Smooth muscle cell (in vitro differentiated cells): ENCODE measurements around the gene TIMM44. TPM values are rescaled to one million over a fixed set of nuclear protein-coding genes. Genes with fewer than 3 reads are reported as not detected.

Experiments
- DNase-seq: peaks from one replicate; lab custom pipeline; 2025; ENCODE audit not compliant: unreplicated experiment; lab: John Stamatoyannopoulos, UW
- H2AFZ ChIP-seq: fragments of 200-600 bp; sonication (generic); 2 replicates; pipeline ENCODE4 v1.6.0; 2016; ENCODE audit warnings: antibody characterized with exemption, low read depth, mild to moderate bottlenecking
- H3F3A ChIP-seq: fragments of 200-600 bp; sonication (generic); 2 replicates; pipeline ENCODE4 v1.6.0; 2017; ENCODE audit warnings: antibody characterized with exemption, low read depth
- H3K27ac ChIP-seq: fragments of 200-600 bp; sonication (generic); 2 replicates; pipeline ENCODE4 v1.5.1; 2016; ENCODE audit warnings: low read depth, mild to moderate bottlenecking
- H3K27me3 ChIP-seq: fragments of 200-600 bp; sonication (generic); 2 replicates; pipeline ENCODE4 v1.6.1; 2016; ENCODE audit warnings: low read depth, mild to moderate bottlenecking
- H3K36me3 ChIP-seq: fragments of 200-600 bp; sonication (generic); 2 replicates; pipeline ENCODE4 v1.5.1; 2016; ENCODE audit warnings: low read depth
- H3K4me1 ChIP-seq: fragments of 200-600 bp; sonication (generic); 2 replicates; pipeline ENCODE4 v1.5.1; 2016; ENCODE audit warnings: low read depth
- H3K4me2 ChIP-seq: fragments of 200-600 bp; sonication (generic); 2 replicates; pipeline ENCODE4 v1.6.0; 2016; ENCODE audit warnings: mild to moderate bottlenecking
- H3K4me3 ChIP-seq: fragments of 200-600 bp; sonication (generic); 2 replicates; pipeline ENCODE4 v1.5.1; 2016; ENCODE audit warnings: mild to moderate bottlenecking
- H3K79me2 ChIP-seq: fragments of 200-600 bp; sonication (generic); 2 replicates; pipeline ENCODE4 v1.6.0; 2016; ENCODE audit warnings: low read depth, mild to moderate bottlenecking
- H3K9ac ChIP-seq: fragments of 200-600 bp; sonication (generic); 2 replicates; pipeline ENCODE4 v1.6.0; 2016; ENCODE audit warnings: low read depth
- H3K9me3 ChIP-seq: fragments of 200-600 bp; sonication (generic); replicated peaks from 2 replicates; pipeline ENCODE4 v1.5.1; 2016; ENCODE audit warnings: low read depth
- H4K20me1 ChIP-seq: fragments of 200-600 bp; sonication (generic); 2 replicates; pipeline ENCODE4 v1.6.0; 2016; ENCODE audit warnings: low read depth
- WGBS: methylation state at CpG from one replicate; pipeline ENCODE4 v1.1.7; 2016; ENCODE audit warnings: low lambda C conversion rate; 5-methylcytosine and 5-hydroxymethylcytosine counted together
- polyA plus RNA-seq: library from polyadenylated mRNA; unstranded; fragments of >200 nt; fragmentation: Nextera tagmentation; extraction: Ambion mirVana; gene quantifications from 2 replicates; pipeline ENCODE4 v1.2.1, GENCODE V29; 2016
- total RNA-seq: library from RNA; depleted of rRNA; stranded (reverse); fragments of >200 nt; gene quantifications from 2 replicates; pipeline ENCODE4 v1.2.3, GENCODE V29; 2014
- TF ChIP-seq, protein P1 (sequence below): fragments of 200-600 bp; sonication (generic); IDR thresholded peaks from 2 replicates; pipeline ENCODE4 v1.5.1; 2017; ENCODE audit warnings: borderline replicate concordance, mild to moderate bottlenecking, antibody characterized with exemption; ENCODE audit not compliant: insufficient read depth, poor library complexity, severe bottlenecking

TIMM44 gene
- total and polyA plus RNA-seq, 2 experiments from 2014 or later = 21.8 to 25.1 TPM

- WGBS = 91% methylated on average over 8 of the region's 8 CpGs
- Histone ChIP-seq H3K27ac (no peak overlapping the region), H3K36me3 (no peaks in the 10 kb centered on the region), H3K79me2 (no peaks in the 10 kb centered on the region), H3K9me3 (no peaks in the 10 kb centered on the region), H3K4me1 (no peaks in the 10 kb centered on the region), H4K20me1 (no peaks in the 10 kb centered on the region), H3K4me2 (no peak overlapping the region), H3F3A (no peaks in the 10 kb centered on the region), H2AFZ (no peak overlapping the region), H3K27me3 (no peaks in the 10 kb centered on the region), H3K9ac (no peak overlapping the region), H3K4me3 (no peak overlapping the region)
- no peak for DNase-seq
- TF ChIP-seq, protein P1, sequence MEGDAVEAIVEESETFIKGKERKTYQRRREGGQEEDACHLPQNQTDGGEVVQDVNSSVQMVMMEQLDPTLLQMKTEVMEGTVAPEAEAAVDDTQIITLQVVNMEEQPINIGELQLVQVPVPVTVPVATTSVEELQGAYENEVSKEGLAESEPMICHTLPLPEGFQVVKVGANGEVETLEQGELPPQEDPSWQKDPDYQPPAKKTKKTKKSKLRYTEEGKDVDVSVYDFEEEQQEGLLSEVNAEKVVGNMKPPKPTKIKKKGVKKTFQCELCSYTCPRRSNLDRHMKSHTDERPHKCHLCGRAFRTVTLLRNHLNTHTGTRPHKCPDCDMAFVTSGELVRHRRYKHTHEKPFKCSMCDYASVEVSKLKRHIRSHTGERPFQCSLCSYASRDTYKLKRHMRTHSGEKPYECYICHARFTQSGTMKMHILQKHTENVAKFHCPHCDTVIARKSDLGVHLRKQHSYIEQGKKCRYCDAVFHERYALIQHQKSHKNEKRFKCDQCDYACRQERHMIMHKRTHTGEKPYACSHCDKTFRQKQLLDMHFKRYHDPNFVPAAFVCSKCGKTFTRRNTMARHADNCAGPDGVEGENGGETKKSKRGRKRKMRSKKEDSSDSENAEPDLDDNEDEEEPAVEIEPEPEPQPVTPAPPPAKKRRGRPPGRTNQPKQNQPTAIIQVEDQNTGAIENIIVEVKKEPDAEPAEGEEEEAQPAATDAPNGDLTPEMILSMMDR = no peak
Measured at GRCh38 chr19:7885818-7886217, 57.6 kb downstream of the TIMM44 start.

- Histone ChIP-seq H3F3A (no peaks in the 10 kb centered on the region), H3K36me3 (no peaks in the 10 kb centered on the region), H3K4me1 (no peaks in the 10 kb centered on the region), H3K79me2 (no peaks in the 10 kb centered on the region), H3K9me3 (no peaks in the 10 kb centered on the region), H3K9ac (no peak overlapping the region), H3K4me2 (no peak overlapping the region), H3K4me3 (no peak overlapping the region), H4K20me1 (no peaks in the 10 kb centered on the region), H3K27me3 (no peaks in the 10 kb centered on the region), H2AFZ (no peak overlapping the region), H3K27ac (no peak overlapping the region)
- 68% methylated on average over 2 of the region's 2 CpGs for WGBS
- no peak for DNase-seq
- TF ChIP-seq, protein P1 = no peak
Measured at GRCh38 chr19:7883796-7884570, 59.5 kb downstream of the TIMM44 start.

GRCh38 chr19:7883105-7883504 is 60.4 kb downstream of the TIMM44 start:
- no peaks in the 10 kb centered on the region for H3F3A ChIP-seq
- no peaks in the 10 kb centered on the region for H3K27me3 ChIP-seq
- H3K9ac ChIP-seq = no peak overlapping the region
- no peaks in the 10 kb centered on the region for H4K20me1 ChIP-seq
- H3K79me2 ChIP-seq = no peaks in the 10 kb centered on the region
- DNase-seq = no peak
- H3K4me3 ChIP-seq = no peak overlapping the region
- no peaks in the 10 kb centered on the region for H3K9me3 ChIP-seq
- H2AFZ ChIP-seq = no peak overlapping the region
- no peak overlapping the region for H3K27ac ChIP-seq
- H3K4me1 ChIP-seq = no peaks in the 10 kb centered on the region
- no peak overlapping the region for H3K4me2 ChIP-seq
- no peaks in the 10 kb centered on the region for H3K36me3 ChIP-seq
- TF ChIP-seq, protein P1 = no peak
- 85% methylated on average over 4 of the region's 4 CpGs for WGBS

GRCh38 chr19:7881910-7882309 is 61.6 kb downstream of the TIMM44 start:
- H3K4me1 ChIP-seq = no peaks in the 10 kb centered on the region
- H3K36me3 ChIP-seq = no peaks in the 10 kb centered on the region
- WGBS = 97% methylated on average over 3 of the region's 3 CpGs
- H3F3A ChIP-seq = no peaks in the 10 kb centered on the region
- H3K9ac ChIP-seq = no peak overlapping the region
- H4K20me1 ChIP-seq = no peaks in the 10 kb centered on the region
- no peak overlapping the region for H3K4me2 ChIP-seq
- H3K9me3 ChIP-seq = no peaks in the 10 kb centered on the region
- TF ChIP-seq, protein P1 = no peak
- no peak overlapping the region for H3K4me3 ChIP-seq
- H3K79me2 ChIP-seq = no peaks in the 10 kb centered on the region
- H2AFZ ChIP-seq = no peak overlapping the region
- DNase-seq = no peak
- H3K27me3 ChIP-seq = no peaks in the 10 kb centered on the region
- H3K27ac ChIP-seq = no peak overlapping the region
